Neutrophil (primary cell): ENCODE data around the gene UBE2D2.

Experiments used
- H3K27ac ChIP-seq: fragments of 200-600 bp; sonication (generic); 2 replicates; pipeline ENCODE4 v1.5.1; 2016; ENCODE audit warnings: mild to moderate bottlenecking, moderate library complexity
- H3K27me3 ChIP-seq: fragments of 200-600 bp; sonication (generic); 2 replicates; pipeline ENCODE4 v1.6.0; 2016; ENCODE audit warnings: mild to moderate bottlenecking
- H3K36me3 ChIP-seq: fragments of 200-600 bp; sonication (generic); 2 replicates; pipeline ENCODE4 v1.5.1; 2017
- H3K4me1 ChIP-seq, 2 experiments: fragments of 200-600 bp in 1 of 2; sonication (generic) in 1 of 2; 1 replicate in 1 of 2; 2 replicates in 1 of 2; pipeline versions ENCODE4 v1.5.1 to v1.6.1; 2013 to 2016; ENCODE audit warnings: low read depth in 1 of 2, low read length in 1 of 2, mild to moderate bottlenecking in 1 of 2, moderate library complexity in 1 of 2; ENCODE audit not compliant: control insufficient read depth in 1 of 2, insufficient read depth in 1 of 2
- H3K4me3 ChIP-seq, 2 experiments: fragments of 200-600 bp in 1 of 2; sonication (generic) in 1 of 2; 1 replicate in 1 of 2; 2 replicates in 1 of 2; pipeline ENCODE4 v1.5.1; 2013 to 2016; ENCODE audit warnings: low read depth in 1 of 2, low read length in 1 of 2, mild to moderate bottlenecking in 1 of 2, moderate library complexity in 1 of 2
- H3K9me3 ChIP-seq: fragments of 200-600 bp; sonication (generic); 2 replicates; pipeline ENCODE4 v1.5.1; 2016
- TF ChIP-seq, protein P1 (sequence below): fragments of 200-600 bp; sonication (generic); IDR thresholded peaks from 2 replicates; pipeline ENCODE4 v1.5.1; 2016; ENCODE audit warnings: antibody characterized with exemption

The UBE2D2 gene

GRCh38 chr5:139633295-139634027 is 72.3 kb downstream of the UBE2D2 start:
- Histone ChIP-seq H3K36me3 (peaks cover 25% of the 10 kb centered on the region), H3K4me1 (peaks cover 5 to 14% of the 10 kb centered on the region in 2 experiments), H3K9me3 (no peaks in the 10 kb centered on the region), H3K27ac (no peak overlapping the region), H3K4me3 (no peak overlapping the region), H3K27me3 (peaks cover 36% of the 10 kb centered on the region)
- TF ChIP-seq, protein P1, sequence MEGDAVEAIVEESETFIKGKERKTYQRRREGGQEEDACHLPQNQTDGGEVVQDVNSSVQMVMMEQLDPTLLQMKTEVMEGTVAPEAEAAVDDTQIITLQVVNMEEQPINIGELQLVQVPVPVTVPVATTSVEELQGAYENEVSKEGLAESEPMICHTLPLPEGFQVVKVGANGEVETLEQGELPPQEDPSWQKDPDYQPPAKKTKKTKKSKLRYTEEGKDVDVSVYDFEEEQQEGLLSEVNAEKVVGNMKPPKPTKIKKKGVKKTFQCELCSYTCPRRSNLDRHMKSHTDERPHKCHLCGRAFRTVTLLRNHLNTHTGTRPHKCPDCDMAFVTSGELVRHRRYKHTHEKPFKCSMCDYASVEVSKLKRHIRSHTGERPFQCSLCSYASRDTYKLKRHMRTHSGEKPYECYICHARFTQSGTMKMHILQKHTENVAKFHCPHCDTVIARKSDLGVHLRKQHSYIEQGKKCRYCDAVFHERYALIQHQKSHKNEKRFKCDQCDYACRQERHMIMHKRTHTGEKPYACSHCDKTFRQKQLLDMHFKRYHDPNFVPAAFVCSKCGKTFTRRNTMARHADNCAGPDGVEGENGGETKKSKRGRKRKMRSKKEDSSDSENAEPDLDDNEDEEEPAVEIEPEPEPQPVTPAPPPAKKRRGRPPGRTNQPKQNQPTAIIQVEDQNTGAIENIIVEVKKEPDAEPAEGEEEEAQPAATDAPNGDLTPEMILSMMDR: peak; percentile 85

- H3K4me1 ChIP-seq: peaks cover 5 to 14% of the 10 kb centered on the region in 2 experiments
- H3K9me3 ChIP-seq: no peaks in the 10 kb centered on the region
- TF ChIP-seq, protein P1: no peak
- no peak overlapping the region for H3K4me3 ChIP-seq
- H3K36me3 ChIP-seq: peaks cover 20% of the 10 kb centered on the region
- H3K27ac ChIP-seq: no peak overlapping the region
- H3K27me3 ChIP-seq: peaks cover 41% of the 10 kb centered on the region
Measured at GRCh38 chr5:139634028-139634325, 72.8 kb downstream of the UBE2D2 start.

DNA sequence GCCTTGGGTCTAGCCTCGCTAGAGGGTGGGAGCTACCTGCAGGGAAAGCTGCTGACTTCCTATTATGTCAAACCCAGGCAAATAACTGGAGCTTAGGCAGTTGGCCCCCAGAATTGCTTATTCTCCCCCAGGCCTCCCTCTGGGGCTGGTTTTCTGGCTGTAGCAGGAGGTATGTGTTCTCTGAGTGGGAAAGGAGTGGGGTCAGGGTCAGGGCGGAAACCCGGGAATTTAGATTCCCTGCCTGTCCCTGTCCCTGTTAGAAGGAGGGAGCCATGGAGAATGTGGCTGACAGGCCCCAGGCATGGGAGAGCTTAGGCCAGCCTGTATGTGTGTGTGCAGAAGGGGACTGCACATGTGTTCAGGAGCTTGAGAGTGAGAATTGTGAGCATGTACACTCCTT is 73.4 kb downstream of the UBE2D2 start:
- Histone ChIP-seq H3K36me3 (peaks cover 14% of the 10 kb centered on the region), H3K4me3 (no peak overlapping the region), H3K27me3 (peaks cover 47% of the 10 kb centered on the region), H3K27ac (no peak overlapping the region), H3K9me3 (no peaks in the 10 kb centered on the region), H3K4me1 (peaks cover 5 to 14% of the 10 kb centered on the region in 2 experiments)
- TF ChIP-seq, protein P1: no peak

DNA sequence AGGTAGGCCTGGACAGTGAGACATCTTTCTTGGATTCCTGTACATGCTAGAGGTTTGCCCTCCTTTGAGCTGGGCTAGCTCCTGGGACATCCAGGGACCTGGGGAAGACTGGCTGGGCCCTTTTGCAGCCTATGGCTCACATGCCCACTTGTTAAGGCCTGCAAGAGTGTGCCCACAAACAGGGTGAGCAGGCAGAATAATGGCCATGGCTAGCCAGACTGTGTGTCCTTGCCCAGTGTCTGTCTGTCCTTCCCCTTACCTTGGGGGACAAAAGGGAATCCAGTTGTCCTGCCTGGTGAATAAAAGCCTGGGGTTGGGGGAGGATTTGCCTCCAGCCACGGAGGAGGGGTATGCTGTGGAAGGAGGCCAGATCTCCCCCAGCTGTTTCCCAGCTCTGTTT is 74.1 kb downstream of the UBE2D2 start:
- Histone ChIP-seq H3K9me3 (no peaks in the 10 kb centered on the region), H3K4me1 (peaks cover 5 to 14% of the 10 kb centered on the region in 2 experiments), H3K27ac (no peak overlapping the region), H3K36me3 (peaks cover 8% of the 10 kb centered on the region), H3K27me3 (peaks cover 53% of the 10 kb centered on the region), H3K4me3 (no peak overlapping the region)
- TF ChIP-seq, protein P1: no peak

GRCh38 chr5:139635606-139636206 is 74.6 kb downstream of the UBE2D2 start:
- peaks cover 8% of the 10 kb centered on the region for H3K36me3 ChIP-seq
- no peak overlapping the region for H3K27ac ChIP-seq
- peaks cover 58% of the 10 kb centered on the region for H3K27me3 ChIP-seq
- peaks cover 5 to 14% of the 10 kb centered on the region in 2 experiments for H3K4me1 ChIP-seq
- H3K4me3 ChIP-seq: no peak overlapping the region
- no peaks in the 10 kb centered on the region for H3K9me3 ChIP-seq
- TF ChIP-seq, protein P1: no peak
